ENCODE results near the gene ASB4.

- TF ChIP-seq CTCF (IDR thresholded peaks at IDR 0.05; ENCODE audit: low read depth, low read length, poor library complexity, severe bottlenecking) (no peak), EZH2phosphoT487 (IDR thresholded peaks at IDR 0.05; ENCODE audit: borderline replicate concordance, low read length) (no peak)
Measured at GRCh38 chr7:95582578-95583293, 97.0 kb downstream of the ASB4 start.

Data from DOHH2 (cell line).